GM18505 (cell line): ENCODE measurements around the gene SLC6A12.

Experiments used
- ATAC-seq: cut with Tn5 transposase; IDR thresholded peaks from one replicate; pipeline ENCODE4 v1.9.1; 2021; ENCODE audit not compliant: unreplicated experiment
- POLR2A ChIP-seq: IDR thresholded peaks from 4 replicates; pipeline ENCODE4 v1.6.1; 2011; ENCODE audit warnings: borderline replicate concordance; ENCODE audit not compliant: insufficient read depth, insufficient read length; ENCODE audit errors: extremely low read depth

The SLC6A12 gene

GRCh38 chr12:170371-171225, 43.4 kb downstream of the SLC6A12 start:
- no peak for ATAC-seq
- no peak for TF ChIP-seq POLR2A

DNA sequence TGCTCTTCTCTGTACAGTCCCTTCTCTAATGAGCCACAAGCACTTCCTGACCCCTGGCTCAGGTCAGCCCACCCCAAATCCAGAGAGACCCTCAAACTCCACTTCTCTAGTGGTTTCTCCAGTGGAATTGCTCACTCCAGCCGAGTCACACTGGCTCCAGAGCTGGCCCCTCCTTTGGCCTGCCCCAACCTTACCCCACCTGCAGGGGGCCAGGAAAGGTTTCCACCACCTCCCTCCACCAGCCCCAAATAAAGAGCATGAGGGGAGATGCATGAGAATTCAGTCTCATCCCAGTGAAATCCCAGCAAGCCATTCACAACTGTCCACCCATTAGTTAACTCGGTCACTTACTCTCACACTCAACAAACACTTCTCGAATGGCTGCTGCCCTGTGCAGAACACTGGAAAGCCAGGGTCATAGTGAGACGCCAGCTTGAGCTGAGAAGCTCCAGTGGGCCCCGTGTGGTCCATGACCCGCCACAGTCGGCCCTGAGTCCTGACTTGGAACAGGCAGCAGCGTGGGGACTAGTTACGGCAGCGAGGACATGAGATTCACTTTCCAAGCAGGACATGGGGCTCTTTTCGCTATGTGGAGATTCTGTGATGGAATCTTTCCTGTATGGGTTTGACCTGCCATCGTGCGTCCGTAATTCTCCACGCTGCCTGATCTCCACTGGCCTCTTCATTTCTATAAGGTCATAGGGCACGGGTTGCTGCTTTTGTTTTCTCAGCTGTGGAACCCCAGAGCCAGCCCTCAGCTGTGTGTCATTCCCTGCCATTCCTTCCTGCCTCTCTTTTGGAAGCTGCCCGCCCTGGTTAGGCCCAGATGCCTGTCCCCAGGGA, 44.2 kb downstream of the SLC6A12 start:
- ATAC-seq = no peak
- no peak for TF ChIP-seq POLR2A

DNA sequence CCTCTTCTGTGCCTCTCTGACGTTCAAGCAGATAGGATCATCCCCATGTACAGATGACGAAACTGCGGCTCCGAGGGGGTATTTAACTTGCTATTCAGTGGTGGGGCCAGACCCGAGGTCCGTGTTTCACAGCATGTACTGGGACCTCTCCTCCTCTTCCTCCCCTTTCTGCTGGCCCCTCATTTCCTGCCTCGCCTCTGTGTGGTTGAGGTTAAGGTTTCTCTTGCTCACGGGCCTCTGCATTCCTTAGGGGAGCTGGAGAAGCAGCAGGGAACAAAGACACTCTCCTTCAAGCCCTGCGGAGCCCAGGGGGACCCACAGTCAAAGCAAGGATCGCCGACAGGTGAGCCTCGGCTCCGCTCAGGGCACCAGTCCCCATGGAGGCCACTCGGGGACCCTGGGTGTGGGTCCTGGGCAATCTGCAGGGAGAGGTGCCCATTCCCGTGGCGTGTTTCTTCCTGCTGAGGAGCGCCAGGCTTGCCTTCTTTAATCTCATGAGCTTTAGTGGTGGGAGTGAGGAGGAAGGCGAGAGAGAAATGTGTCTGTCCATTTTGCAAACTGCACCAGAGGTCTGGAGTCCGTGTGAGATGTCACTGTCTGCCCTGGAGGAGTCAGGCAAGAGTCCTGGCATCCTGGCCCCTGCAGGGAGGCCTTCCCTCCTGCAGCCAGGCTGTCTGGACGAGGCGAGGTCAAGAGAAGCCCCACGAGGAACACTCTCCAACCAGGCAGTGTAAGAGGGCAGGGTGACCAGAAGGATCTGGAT, 45.0 kb downstream of the SLC6A12 start:
- TF ChIP-seq POLR2A = no peak
- no peak for ATAC-seq

GRCh38 chr12:167959-168600, 45.9 kb downstream of the SLC6A12 start:
- no peak for TF ChIP-seq POLR2A
- ATAC-seq = no peak

GRCh38 chr12:166425-167075, 47.4 kb downstream of the SLC6A12 start:
- ATAC-seq = no peak
- TF ChIP-seq POLR2A = no peak

DNA sequence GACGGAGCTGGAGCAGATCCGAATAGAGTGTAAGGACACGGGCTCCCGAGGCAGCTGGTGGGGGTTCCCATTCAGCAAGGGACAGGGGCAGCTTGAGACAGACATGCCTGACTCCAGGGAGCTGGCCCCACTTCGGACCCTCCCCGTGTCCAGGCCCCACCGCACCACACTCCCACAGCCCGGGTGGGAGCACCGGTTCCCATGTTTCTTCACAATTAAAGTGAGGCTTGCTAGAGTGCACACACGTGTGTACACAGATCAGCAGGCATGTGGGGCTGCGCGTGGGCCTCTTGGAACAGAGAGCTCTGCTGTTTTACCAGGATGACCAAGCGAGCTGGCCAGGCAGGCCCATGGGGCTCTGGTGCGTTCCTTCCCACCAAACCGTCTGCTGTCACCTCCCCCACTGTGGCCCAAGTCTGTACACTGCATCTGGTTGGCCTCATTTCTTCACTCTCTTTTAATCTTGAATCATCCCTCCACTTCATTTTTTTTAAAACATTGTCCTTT, 48.0 kb downstream of the SLC6A12 start:
- TF ChIP-seq POLR2A = no peak
- ATAC-seq = no peak

GRCh38 chr12:164207-164606, 49.8 kb downstream of the SLC6A12 start:
- no peak for ATAC-seq
- no peak for TF ChIP-seq POLR2A

GRCh38 chr12:163406-163986, 50.5 kb downstream of the SLC6A12 start:
- ATAC-seq = no peak
- no peak for TF ChIP-seq POLR2A

DNA sequence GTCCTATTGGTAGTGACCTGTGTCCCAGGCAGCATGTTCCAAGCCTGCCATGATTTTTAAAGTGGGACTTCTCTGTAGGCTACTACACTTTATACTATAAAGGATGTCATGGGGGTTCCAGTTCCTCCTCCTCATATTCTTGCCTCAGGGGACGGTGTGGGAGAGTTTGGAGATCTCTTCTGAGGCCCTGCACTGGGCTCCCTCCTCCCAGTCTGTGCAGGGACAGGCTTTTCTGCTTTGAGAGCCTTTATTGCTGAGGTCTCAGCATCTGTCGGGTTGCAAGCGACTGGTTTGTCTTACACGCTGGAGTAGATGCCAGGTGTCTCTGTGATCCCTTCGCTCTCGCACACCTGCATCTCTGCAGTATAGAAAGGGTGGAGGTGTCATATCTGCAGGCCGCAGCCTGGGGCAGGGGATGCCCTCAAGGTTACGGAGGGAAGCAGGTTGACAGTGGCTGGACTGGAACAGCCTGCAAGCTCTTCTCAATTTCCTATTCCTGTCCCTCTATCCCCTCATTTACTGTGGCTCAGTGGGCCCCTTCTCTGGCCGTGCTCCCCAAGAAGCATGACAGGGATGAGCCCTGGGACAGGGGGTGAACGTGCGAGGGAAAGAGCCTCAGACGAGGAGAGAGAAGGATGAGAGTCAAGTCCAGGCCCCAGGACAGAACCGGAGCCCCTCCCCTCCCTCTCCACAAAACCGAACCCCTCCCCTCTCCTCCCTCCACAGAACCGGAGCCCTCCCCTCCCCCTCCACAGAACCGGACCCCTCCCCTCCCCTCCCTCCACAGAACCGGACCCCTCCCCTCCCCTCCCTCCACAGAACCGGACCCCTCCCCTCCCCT, 51.3 kb downstream of the SLC6A12 start:
- ATAC-seq = no peak
- no peak for TF ChIP-seq POLR2A

DNA sequence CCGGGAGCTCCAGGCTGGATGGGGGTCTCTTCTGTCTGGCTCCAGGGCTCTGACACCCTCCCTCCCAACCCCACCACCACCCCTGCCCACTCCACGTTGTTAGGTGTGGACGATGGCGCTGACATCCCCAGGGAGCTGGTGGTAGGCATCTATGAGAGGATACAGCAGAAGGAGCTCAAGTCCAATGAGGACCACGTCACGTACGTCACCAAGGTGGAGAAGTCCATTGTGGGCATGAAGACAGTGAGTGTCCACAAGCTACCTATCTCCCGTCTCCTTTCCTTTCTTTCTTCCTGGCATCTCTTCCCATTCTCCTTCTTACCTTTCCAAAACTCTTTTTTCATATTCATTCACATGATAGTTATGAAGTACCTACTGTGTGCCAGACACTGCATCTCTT, 52.1 kb downstream of the SLC6A12 start:
- TF ChIP-seq POLR2A = no peak

GRCh38 chr12:160858-161257, 53.1 kb downstream of the SLC6A12 start:
- no peak for TF ChIP-seq POLR2A
- no peak for ATAC-seq

More for the DNA sequence above, 52.1 kb downstream of the SLC6A12 start:
- ATAC-seq = no peak
